ENCODE data around the gene ZFAND2B. TPM values are rescaled to one million over a fixed set of nuclear protein-coding genes. Genes with fewer than 3 reads are reported as not detected.

Gene ZFAND2B
- total RNA-seq, 4 donors from 2014 or later, result 34.7 to 44.5 (median 37.6) TPM

DNA sequence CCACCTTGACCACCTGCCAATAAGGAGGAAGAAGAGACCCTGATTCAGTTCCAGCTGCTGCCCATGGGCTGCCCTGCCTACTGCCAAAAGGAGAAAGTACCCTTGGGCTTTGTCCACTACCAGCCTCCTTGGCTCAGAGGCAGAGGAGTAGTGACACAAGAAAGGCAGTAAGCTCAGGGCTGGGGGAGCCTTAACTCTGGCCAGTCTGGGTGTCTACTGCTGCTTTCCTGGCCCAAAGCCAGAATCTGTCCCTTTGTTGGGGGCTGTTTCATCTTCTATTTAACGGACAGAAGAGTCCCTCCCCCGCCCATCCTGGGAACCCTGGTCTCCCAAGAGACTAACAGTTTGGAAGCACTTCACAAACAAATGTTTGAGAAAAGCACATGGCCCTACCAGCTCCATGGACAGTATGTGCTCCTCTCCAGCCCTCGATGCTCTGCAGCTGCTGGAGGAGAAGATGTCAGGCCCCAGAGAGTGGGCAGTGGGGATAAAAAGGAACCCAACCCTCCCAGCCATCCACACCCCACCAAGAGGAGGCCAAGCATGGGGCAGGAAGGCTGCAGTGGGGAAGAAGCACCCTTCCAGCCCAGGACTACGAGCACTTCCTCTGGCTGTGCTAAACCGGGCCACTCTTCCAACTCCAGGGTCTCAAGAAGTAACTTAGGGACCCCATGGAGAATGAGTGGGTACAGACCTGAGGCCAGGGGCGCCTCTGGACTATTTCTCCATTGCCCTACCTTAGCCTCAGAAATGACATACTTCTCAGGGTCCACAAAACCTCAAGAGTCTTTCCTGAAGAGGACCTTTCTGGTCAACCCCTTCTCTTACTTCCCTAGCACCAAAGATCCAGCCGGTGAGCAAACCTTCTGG, 21.7 kb downstream of the ZFAND2B start:
- no peaks in the 10 kb centered on the region for H3K27me3 ChIP-seq
- H3K36me3 ChIP-seq, result peaks cover 0 to 59% of the 10 kb centered on the region in 2 donors
- WGBS, 2 donors (ENCODE audit: low coverage in 1 of 2), result 38 to 44% methylated on average over 1 to 4 of the region's 7 CpGs
- H3K4me3 ChIP-seq, result peak overlapping the region; percentile 67 to 78
- peaks cover 0 to 40% (median 19%) of the 10 kb centered on the region in 3 donors for H3K4me1 ChIP-seq
- TF ChIP-seq, protein P1, sequence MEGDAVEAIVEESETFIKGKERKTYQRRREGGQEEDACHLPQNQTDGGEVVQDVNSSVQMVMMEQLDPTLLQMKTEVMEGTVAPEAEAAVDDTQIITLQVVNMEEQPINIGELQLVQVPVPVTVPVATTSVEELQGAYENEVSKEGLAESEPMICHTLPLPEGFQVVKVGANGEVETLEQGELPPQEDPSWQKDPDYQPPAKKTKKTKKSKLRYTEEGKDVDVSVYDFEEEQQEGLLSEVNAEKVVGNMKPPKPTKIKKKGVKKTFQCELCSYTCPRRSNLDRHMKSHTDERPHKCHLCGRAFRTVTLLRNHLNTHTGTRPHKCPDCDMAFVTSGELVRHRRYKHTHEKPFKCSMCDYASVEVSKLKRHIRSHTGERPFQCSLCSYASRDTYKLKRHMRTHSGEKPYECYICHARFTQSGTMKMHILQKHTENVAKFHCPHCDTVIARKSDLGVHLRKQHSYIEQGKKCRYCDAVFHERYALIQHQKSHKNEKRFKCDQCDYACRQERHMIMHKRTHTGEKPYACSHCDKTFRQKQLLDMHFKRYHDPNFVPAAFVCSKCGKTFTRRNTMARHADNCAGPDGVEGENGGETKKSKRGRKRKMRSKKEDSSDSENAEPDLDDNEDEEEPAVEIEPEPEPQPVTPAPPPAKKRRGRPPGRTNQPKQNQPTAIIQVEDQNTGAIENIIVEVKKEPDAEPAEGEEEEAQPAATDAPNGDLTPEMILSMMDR (IDR thresholded peaks at IDR 0.05), result no peak
- TF ChIP-seq POLR2A (IDR thresholded peaks at IDR 0.05) (no peak), POLR2AphosphoS5 (IDR thresholded peaks at IDR 0.05) (no peak), EP300 (IDR thresholded peaks at IDR 0.05) (no peak)
- no peaks in the 10 kb centered on the region for H3K9me3 ChIP-seq
- ATAC-seq, result no peak
- peak overlapping the region; percentile 77 to 96 (median 96) for H3K27ac ChIP-seq

DNA sequence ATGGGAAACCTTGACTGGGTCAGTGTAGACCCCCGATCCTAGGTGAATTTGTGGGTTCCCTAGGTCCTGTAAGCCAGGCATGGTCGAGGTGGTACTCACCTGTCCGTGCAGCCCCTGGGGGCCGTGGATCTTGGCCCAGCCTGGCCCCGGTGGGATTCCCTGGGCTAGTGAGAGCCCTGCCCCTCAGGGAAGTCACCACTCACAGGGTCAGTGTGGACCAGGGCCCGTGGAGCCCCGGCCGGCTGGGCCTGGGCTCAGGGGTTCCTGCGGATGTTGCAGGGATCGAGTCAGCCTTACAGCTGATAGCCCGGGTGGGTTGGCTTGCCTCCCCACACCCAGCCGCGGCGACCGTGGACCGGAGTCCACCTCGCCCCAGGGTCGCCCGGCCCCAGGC, 22.3 kb downstream of the ZFAND2B start:
- peak; percentile 14 for ATAC-seq
- peaks cover 0 to 40% (median 19%) of the 10 kb centered on the region in 3 donors for H3K4me1 ChIP-seq
- no peaks in the 10 kb centered on the region for H3K9me3 ChIP-seq
- H3K27me3 ChIP-seq, result no peaks in the 10 kb centered on the region
- no CpG with 5 or more reads among the region's 19 CpGs for WGBS, 2 donors (ENCODE audit: low coverage in 1 of 2)
- no peak for TF ChIP-seq EP300 (IDR thresholded peaks at IDR 0.05)
- no peak for TF ChIP-seq POLR2AphosphoS5 (IDR thresholded peaks at IDR 0.05)
- no peak for TF ChIP-seq POLR2A (IDR thresholded peaks at IDR 0.05)
- TF ChIP-seq, protein P1 (IDR thresholded peaks at IDR 0.05), result no peak
- H3K4me3 ChIP-seq, result peak overlapping the region; percentile 67 to 78
- peak overlapping the region; percentile 77 to 96 (median 96) for H3K27ac ChIP-seq
- peaks cover 0 to 59% of the 10 kb centered on the region in 2 donors for H3K36me3 ChIP-seq

DNA sequence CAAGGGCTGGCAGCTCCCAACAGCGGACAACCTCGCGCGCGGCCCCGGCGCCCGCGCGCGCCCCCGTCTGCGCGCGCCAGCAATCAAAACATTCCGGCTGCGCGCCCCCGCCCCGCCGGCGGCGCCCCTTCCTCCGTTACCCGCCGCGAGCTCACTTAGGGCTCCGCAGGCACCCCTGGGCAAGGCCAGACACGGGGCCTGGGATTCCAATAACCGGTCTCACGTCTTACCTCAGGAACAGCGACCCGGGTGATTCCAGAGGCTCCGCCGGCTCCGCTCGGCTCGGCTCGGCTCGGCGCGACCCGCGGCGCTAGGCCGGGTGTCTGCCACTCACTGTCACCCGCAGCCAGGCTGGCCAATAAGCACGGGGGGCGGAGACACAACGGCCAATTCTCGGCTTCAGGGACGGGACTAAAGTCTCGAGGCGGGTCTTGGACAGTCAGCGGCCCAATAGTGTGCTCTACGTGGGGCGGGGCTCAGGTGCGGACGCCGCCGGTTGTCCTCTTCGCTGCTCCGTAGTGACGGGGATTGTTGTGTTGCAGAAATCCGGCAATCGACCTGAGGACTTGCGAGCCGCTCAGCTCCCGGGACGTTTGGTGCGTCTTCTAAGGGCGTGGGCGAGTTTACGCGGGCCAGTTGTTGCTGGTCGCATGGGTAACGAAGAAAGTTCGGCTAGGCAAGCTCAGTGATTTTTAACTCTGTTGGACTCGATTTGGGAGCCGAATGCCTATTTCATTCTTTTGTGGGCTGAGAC, 22.9 kb downstream of the ZFAND2B start, which contains the start of the genes ANKZF1 and ATG9A:
Gene ANKZF1 (plus strand): TSS at position 502 of the 754 bp plus-strand sequence. CDS start 452 bp downstream, outside the sequence.
Gene ATG9A (minus strand): TSS at position 332 of the 754 bp plus-strand sequence. CDS start 1,612 bp downstream, outside the sequence.
- 4% methylated on average over 11 of the region's 80 CpGs; no CpG with 5 or more reads in 1 of the 2 donors for WGBS, 2 donors (ENCODE audit: low coverage in 1 of 2)
- H3K36me3 ChIP-seq, result peaks cover 0 to 59% of the 10 kb centered on the region in 2 donors

DNA sequence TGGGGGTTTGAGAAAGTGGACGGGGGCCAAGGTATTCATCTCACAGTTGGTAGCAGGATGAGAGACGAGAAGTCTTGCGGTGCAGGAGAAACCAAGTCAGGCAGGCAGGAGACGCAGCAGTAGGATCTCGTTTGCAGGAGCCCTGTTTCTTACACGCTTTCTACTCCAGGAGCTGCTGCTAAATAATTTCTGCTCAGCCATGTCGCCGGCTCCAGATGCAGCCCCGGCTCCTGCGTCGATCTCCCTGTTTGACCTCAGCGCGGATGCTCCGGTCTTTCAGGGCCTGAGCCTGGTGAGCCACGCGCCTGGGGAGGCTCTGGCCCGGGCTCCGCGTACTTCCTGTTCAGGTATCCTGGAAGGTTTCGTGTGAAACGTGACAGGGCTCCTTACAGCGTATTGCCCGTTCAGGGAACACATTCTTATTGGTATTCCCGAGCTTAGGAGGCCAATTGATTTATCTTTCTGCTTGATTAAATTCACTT, 23.5 kb downstream of the ZFAND2B start:
- peaks cover 0 to 40% (median 19%) of the 10 kb centered on the region in 3 donors for H3K4me1 ChIP-seq
- H3K9me3 ChIP-seq, result no peaks in the 10 kb centered on the region
- no peaks in the 10 kb centered on the region for H3K27me3 ChIP-seq
- H3K27ac ChIP-seq, result peak overlapping the region; percentile 70 to 96 (median 96)
- TF ChIP-seq EP300 (IDR thresholded peaks at IDR 0.05) (no peak), POLR2A (IDR thresholded peaks at IDR 0.05) (no peak), POLR2AphosphoS5 (IDR thresholded peaks at IDR 0.05) (no peak)
- TF ChIP-seq, protein P1 (IDR thresholded peaks at IDR 0.05), result no peak
- H3K36me3 ChIP-seq, result peaks cover 0 to 59% of the 10 kb centered on the region in 2 donors
- peak overlapping the region; percentile 67 to 78 for H3K4me3 ChIP-seq
- peak; percentile 12 for ATAC-seq
- 0% methylated on average over 2 to 3 of the region's 24 CpGs for WGBS, 2 donors (ENCODE audit: low coverage in 1 of 2)

More for the DNA sequence above, 22.9 kb downstream of the ZFAND2B start, which contains the start of the genes ANKZF1 and ATG9A:
- Histone ChIP-seq H3K27me3 (no peaks in the 10 kb centered on the region), H3K9me3 (no peaks in the 10 kb centered on the region), H3K4me1 (peaks cover 0 to 40% (median 19%) of the 10 kb centered on the region in 3 donors), H3K27ac (peak within 1 kb of the TSS; percentile 77 to 96 (median 96)), H3K4me3 (peak within 1 kb of the TSS; percentile 67 to 78)
- TF ChIP-seq EP300 (IDR thresholded peaks at IDR 0.05), result no peak
- peak; percentile 69 to 81 for TF ChIP-seq POLR2A (IDR thresholded peaks at IDR 0.05)
- TF ChIP-seq POLR2AphosphoS5 (IDR thresholded peaks at IDR 0.05), result peak; percentile 98
- TF ChIP-seq, protein P1 (IDR thresholded peaks at IDR 0.05), result peak in 2 of 4 experiments; percentile 14 to 21
- peak; percentile 99 for ATAC-seq

Data from gastroesophageal sphincter (tissue), 4 donors.